GM04504 (cell line): ENCODE data around the gene DDAH2.
"Not testable (repeated sequence)": the region's sequence is repeated elsewhere in the genome, so short reads cannot be mapped to it uniquely, and the experiment has no call there.

Experiments used
- DNase-seq: peaks from one replicate; pipeline ENCODE4 v3.0.0-alpha.2; 2012; ENCODE audit warnings: low read depth

The DDAH2 gene

DNA sequence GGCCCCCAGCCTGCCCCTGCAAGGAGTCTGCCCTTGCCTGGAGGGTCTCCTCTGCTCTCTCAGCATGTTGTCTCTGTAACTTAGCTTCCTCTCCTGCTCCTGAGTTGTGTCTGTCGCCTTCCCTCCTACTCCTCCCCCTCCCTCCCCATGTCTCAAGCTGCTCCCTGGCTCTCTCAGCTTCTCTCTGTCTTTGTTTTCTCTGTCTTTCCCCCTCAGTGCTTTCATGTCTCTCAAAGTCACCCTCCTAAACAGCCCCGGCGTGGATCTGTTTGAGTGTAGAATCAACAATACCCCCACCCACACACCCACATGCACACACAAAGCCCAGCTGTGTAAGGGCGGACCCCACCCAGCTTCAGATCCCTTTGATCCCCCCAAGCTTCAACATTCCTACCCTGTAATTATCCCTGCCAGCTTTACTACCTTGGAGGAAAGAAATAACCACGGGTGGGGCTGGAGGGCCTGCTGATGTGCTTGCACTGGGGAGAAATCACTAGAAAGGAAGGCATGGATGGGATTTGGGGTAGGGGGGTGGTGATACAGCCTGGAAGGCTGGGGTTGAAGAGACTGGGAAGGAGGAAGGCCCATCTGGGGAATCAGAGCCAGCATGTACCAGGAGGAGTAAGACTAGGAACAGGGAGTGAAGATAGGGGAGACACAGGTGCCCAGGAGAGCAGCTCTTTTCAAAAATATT, 15.0 kb downstream of the DDAH2 start:
- no peak for DNase-seq

DNA sequence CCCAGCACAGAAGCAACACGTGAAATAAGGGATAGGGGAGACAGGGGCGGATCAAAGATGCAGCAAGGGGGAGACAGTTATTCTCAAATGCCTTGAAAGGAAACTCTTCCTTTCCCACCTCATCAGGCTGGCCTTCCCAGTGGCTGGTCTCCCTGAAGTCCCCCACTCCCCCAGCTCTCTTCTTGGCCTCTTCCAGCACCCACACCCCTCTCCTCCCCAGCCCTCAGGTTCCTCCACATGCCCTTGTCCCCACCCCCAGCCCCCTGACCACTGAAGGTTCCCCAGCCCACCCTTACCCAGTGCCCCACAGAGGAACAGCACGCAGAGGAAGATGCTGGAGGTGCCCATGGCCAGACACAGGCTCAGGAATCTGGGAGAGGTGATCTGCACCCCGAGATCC, 15.6 kb downstream of the DDAH2 start:
- no peak for DNase-seq

DNA sequence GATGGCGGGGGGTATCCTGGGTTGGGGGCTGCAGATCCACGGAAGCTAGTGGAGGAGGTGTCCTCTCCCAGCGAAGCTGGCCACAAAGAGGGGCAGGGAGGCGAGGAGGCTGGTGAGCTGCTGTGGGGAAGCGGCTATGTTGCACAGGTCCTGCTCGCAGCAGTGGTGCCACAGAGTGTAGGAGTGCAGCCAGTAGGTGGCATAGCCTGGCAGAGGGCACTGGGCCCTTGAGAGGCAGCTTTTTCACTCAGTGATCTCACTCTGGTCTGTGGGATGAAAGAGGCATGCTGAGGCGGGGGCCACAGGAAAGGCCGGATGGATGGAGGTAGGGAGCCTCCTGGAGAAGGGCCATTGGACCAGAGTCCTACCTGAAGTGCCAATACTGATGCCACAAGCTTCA, 16.8 kb downstream of the DDAH2 start:
- no peak for DNase-seq

DNA sequence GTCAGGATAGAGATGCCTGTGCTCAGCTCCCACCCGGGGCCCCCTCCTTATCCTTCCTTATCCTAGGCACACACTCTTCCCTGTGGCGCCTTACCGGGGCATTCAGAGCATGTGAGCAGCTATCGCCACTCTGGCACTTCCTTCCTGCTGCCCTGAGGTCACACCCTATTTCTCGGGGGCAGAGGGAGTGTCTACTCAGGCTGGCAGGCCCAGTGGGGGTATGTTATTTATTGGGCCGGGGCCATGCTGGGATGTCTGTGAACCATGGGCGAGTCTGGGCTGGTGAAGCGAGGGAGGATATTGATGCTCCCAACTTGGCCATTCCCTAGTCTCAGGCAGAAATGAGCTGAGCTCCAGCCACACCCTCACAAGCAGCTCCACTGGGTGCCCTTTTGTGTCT, 17.9 kb downstream of the DDAH2 start:
- no peak for DNase-seq

DNA sequence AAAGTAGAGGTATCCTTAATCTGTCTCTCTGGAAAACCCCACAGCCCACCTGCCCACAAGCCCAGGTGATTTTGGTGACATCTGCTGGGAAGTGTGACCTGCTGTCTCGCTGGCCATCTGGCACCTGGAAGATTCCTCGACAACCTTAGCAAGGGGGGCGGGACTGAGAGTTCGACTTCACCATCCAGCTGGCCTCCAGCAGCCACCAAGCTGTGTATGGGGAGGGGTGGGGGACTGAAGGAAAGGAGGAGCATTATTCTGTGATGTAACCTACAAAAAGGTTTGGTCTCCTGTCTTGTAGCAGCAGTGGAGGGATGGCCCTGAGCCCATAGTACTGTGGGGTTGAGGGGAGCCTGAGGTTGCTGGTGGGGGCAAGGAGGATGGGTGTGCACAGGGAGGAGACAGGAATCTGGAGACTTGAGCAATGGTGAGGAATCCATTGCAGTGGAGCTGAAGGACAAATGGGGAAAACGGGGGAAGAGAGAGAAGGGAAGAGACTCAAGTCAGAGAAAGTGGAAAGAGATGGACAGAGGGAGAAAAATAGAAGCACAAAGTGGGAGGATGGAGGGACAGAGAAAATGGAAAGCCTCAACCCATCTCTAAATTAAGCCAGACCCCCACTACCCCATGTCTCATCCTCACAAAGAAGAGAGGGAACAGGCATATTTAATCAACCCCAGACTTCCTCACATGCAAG, 18.4 kb downstream of the DDAH2 start:
- no peak for DNase-seq

DNA sequence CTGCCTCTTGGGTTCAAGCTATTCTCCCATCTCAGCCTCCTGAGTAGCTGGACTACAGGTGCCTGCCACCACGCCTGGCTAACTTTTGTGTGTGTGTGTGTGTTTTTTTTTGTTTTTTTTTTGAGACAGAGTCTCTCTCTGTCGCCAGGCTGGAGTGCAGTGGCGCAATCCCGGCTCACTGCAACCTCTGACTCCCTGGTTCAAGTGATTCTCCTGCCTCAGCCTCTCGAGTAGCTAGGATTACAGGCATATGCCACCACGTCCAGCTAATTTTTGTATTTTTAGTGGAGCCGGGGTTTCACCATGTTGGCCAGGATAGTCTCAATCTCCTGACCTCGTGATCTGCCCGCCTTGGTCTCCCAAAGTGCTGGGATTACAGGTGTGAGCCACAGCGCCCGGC, 19.9 kb downstream of the DDAH2 start:
- DNase-seq = not testable (repeated sequence)

GRCh38 chr6:31708224-31708623, 20.9 kb downstream of the DDAH2 start:
- no peak for DNase-seq

- DNase-seq = no peak
Measured at GRCh38 chr6:31707701-31708100, 21.4 kb downstream of the DDAH2 start.

DNA sequence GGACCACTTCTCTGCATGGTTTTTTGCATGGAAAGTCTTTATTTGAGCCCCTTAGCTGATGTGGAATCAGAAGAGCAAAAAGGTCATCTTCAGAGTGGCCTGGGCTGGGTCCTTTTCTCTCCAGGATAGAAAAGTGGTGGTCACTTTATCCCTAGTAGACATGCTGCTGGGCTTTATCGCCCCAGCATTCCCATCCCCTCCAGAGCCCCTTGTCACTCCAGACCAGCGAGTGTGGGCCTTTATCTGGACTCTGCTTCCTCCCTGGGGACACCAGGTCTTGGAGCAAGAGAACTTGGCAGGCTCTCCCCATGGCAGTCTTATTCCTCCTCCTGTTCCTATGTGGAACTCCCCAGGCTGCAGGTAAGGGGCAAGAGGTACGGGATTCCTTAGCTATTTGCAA, 22.5 kb downstream of the DDAH2 start, which contains the start of gene LY6G6F:
LY6G6F (plus strand) TSS at position 268 of the 400 bp plus-strand sequence; CDS start at position 309, 41 bp downstream.
- DNase-seq = no peak

DNA sequence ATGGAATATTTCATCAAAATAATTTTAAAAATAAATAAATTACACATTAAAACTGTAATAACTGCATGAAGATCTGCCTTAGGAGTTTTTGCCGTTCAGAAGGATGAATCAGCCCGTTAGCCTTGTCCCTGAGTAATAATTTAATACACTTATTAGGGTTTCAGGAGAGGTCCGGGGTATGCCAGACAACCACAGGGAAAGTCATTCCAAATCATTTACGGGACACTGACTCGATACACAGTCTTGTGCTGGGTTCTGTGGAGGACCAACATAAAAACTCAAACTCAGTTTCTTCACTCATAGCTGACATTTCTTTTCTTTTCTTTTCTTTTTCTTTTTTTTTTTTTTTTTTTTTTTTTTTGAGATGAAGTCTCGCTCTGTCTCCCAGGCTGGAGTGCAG, 23.2 kb downstream of the DDAH2 start:
- DNase-seq = no peak

- DNase-seq = peak; percentile 96
Measured at GRCh38 chr6:31702819-31703716, 26.0 kb downstream of the DDAH2 start, which contains the start of gene ABHD16A. ABHD16A (minus strand) TSS chr6:31703324; CDS start chr6:31703281, 43 bp downstream.

DNA sequence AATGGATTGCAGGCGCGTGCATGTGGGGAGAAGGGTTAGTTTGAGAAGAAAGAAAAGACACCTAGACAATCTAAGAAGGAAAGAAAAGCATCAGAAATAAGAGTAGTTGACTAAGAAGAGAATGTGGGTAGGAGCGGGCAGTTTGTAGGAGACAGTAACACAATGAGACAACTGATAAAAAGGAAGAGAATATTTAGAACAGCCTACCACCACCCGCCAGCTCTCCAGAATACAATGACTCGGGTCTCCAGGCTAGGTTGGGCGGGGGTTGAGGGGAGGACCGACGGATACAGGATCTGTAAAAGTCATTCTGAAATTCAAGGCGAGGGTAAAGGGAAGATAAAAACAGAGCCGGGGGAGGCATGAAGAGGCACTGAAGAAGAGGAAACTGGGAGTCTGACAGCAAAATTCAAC, 26.7 kb downstream of the DDAH2 start:
- no peak for DNase-seq

GRCh38 chr6:31701666-31702404, 27.3 kb downstream of the DDAH2 start:
- DNase-seq = no peak

- DNase-seq = no peak
Measured at GRCh38 chr6:31700740-31701401, 28.2 kb downstream of the DDAH2 start.

- no peak for DNase-seq
Measured at GRCh38 chr6:31697555-31697954, 31.5 kb downstream of the DDAH2 start.

DNA sequence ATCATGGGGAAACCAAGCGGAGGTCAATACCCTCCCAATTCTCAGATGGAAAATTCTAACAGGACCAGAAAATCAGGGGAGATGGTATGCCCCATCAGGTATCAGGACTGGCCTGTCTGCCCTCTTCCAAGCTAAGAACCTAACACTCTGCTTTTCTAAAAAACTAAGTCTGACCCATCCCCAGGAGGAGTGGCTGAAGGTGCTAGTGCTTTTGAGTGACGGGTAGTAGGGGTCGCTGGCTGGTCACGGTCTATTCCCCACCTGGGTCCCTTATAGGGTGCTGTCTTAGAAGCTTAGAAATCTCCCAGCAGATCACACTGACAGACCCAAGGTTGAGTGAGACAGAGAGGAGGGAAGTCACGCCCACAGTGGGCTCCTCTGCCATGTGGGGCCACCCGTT, 35.6 kb downstream of the DDAH2 start:
- DNase-seq = no peak

- DNase-seq = no peak
Measured at GRCh38 chr6:31692886-31693285, 36.2 kb downstream of the DDAH2 start.

DNA sequence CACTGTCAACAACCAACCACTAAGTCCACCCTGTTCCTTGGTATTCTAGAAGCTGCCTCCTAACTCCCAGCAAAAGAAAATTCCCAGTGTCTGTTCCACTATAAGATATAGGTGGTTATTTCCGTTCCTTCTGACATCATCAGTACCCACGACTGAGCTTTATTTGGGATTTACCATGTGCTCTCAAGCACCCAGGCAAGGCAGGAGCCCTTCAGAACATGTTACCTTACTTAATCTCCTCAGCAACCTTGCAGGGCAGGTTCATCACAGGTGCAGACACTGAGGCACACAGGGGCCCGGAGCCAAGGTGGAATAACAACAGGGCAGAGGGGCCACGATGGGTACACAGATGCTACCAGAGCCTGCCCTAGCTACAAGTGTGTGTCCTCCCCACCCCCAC, 36.7 kb downstream of the DDAH2 start:
- no peak for DNase-seq

GRCh38 chr6:31691564-31692108, 37.5 kb downstream of the DDAH2 start:
- DNase-seq = no peak

DNA sequence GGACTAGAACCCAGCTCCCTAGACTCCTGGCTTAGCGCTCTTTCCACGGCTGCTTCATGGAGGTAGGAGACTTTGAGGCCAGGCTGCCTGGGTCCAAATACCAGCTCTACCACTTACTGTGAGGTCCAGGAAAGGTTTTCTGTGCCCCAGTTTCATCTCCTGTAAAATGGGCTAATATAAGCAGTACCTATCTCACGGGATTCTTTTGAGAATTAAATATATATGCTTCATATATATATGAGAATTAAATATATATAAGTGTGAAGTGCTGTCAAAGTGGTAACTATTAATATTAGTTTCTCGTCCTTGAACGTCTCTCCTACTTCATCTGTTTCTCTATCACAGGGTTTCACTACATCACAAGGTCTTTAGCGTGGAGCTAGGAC, 38.0 kb downstream of the DDAH2 start:
- DNase-seq = no peak
